Measurements from ENCODE around the gene PTX4.

GRCh38 chr16:1493746-1494094, 5.0 kb upstream of the PTX4 start:
- TF ChIP-seq GATA2 (IDR thresholded peaks at IDR 0.05; ENCODE audit: low read depth, low read length): no peak
- no peak for TF ChIP-seq GATA3 (IDR thresholded peaks at IDR 0.05; ENCODE audit: low read depth, low read length)
